Measurements from ENCODE around the gene ATP6V0A1. TPM values are rescaled to one million over a fixed set of nuclear protein-coding genes. Genes with fewer than 3 reads are reported as not detected.
"Not testable (repeated sequence)": the region's sequence is repeated elsewhere in the genome, so short reads cannot be mapped to it uniquely, and the experiment has no call there.

Gene ATP6V0A1
- total RNA-seq, 1 donor: 40.0 TPM

- TF ChIP-seq, protein P1, sequence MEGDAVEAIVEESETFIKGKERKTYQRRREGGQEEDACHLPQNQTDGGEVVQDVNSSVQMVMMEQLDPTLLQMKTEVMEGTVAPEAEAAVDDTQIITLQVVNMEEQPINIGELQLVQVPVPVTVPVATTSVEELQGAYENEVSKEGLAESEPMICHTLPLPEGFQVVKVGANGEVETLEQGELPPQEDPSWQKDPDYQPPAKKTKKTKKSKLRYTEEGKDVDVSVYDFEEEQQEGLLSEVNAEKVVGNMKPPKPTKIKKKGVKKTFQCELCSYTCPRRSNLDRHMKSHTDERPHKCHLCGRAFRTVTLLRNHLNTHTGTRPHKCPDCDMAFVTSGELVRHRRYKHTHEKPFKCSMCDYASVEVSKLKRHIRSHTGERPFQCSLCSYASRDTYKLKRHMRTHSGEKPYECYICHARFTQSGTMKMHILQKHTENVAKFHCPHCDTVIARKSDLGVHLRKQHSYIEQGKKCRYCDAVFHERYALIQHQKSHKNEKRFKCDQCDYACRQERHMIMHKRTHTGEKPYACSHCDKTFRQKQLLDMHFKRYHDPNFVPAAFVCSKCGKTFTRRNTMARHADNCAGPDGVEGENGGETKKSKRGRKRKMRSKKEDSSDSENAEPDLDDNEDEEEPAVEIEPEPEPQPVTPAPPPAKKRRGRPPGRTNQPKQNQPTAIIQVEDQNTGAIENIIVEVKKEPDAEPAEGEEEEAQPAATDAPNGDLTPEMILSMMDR (IDR thresholded peaks at IDR 0.05; ENCODE audit: insufficient read depth, low read length): no peak
- DNase-seq (ENCODE audit: low read depth): no peak
- no peak overlapping the region for H3K4me3 ChIP-seq (ENCODE audit: low read depth, low read length)
Measured at GRCh38 chr17:42553161-42553818, 94.6 kb downstream of the ATP6V0A1 start.

DNA sequence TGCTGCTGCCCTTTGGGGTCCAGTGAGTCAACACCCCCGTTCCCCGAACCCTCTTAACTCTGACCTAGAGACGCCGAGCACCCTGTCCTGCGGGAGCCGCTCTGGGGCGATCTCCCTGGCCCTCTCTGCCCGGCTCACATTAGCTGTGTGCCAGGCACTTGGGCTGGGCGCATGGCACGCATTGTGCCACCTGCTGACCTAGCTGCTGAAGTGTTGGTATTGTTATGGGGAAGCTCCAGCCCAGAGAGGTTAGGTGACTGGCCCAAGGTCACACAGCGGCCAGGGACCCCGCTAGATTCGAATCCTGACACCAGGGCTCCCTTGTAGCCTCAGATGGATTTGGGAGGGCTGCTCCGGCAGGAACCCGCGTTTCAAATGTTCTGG lies 95.2 kb downstream of the ATP6V0A1 start:
- DNase-seq (ENCODE audit: low read depth): no peak
- H3K4me3 ChIP-seq (ENCODE audit: low read depth, low read length): peak overlapping the region; percentile 89
- TF ChIP-seq, protein P1 (IDR thresholded peaks at IDR 0.05; ENCODE audit: insufficient read depth, low read length): no peak

GRCh38 chr17:42554250-42555121 lies 95.8 kb downstream of the ATP6V0A1 start:
- DNase-seq (ENCODE audit: low read depth): peak; percentile 68
- H3K4me3 ChIP-seq (ENCODE audit: low read depth, low read length): peak overlapping the region; percentile 89
- TF ChIP-seq, protein P1 (IDR thresholded peaks at IDR 0.05; ENCODE audit: insufficient read depth, low read length): no peak

DNA sequence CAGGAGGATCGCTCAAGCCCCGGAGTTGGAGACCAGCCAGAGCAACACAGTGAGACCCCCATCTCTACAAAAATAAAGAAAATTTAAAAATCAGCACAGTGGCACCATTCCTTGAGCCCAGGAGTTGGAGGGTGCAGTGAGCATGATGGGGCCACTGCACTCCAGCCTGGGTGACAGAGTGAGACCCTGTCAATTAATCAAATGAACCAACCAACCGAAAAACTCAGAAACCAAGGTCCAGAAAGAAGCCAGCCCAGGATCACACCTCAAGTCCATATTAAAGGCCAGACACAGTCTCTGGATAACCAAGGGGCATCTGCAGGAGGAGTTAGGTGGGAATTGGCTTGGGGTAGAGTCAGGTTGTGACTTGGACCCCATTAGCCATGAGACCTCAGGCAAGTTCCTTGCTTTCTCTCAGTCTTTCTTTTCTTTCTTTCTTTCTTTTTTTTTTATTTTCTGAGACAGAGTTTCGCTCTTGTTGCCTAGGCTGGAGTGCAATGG lies 96.5 kb downstream of the ATP6V0A1 start:
- H3K4me3 ChIP-seq (ENCODE audit: low read depth, low read length): peak overlapping the region; percentile 89
- TF ChIP-seq, protein P1 (IDR thresholded peaks at IDR 0.05; ENCODE audit: insufficient read depth, low read length): no peak
- no peak for DNase-seq (ENCODE audit: low read depth)

DNA sequence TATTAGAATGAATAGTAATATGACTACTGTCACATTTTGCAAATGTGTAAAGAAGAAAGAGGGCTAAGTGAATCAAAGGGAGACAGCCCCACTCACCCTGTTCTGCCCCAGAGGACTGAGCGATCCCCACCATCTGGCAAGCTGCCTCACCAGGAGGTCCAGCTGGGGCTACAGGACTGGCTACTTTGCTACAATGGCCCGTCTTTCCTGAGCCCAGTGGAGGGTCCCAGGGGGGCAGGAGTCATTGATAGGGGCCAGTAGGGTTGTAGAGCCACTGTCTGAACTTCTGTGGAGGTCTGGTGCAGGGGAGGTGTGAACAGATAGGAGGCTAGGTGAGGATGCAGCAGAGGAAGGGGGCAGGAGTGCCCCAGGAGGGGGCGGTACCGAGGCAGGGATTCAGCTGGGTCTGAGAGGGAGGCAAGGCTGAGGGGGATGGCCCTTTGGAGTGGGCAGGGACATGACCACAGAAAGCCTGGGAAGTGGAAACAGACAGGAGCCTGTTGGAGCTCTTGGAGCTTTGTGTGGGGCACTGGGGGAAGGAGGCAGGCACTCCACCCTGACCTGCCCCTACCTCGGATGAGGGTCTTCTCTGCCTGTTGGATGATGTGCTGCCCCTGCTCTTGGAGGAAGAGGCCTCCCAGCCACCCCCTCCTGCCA lies 97.4 kb downstream of the ATP6V0A1 start:
- DNase-seq (ENCODE audit: low read depth); H3K4me3 ChIP-seq (ENCODE audit: low read depth, low read length): not testable (repeated sequence)
- TF ChIP-seq, protein P1 (IDR thresholded peaks at IDR 0.05; ENCODE audit: insufficient read depth, low read length): peak; percentile 16

DNA sequence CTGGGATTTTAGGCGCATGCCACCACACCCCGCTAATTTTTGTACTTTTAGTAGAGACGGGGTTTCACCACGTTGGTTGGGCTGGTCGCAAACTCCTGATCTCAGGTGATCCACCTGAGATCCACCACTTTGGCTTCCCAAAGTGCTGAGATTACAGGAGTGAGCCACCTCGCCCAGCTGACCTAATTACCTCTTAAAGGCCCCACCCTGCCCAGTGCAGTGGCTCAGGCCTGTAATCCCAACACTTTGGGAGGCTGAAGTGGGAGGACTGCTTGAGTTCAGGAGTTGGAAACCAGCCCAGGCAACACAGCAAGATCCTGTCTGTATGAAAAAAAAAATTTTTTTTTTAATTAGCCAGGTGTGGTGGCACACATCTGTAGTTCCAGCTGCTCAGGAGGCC lies 100.4 kb downstream of the ATP6V0A1 start:
- TF ChIP-seq, protein P1 (IDR thresholded peaks at IDR 0.05; ENCODE audit: insufficient read depth, low read length): no peak
- no peak for DNase-seq (ENCODE audit: low read depth)
- no peak overlapping the region for H3K4me3 ChIP-seq (ENCODE audit: low read depth, low read length)

All from fibroblast of the aortic adventitia (primary cell).